ENCODE results near the gene RIMBP2.
"Not testable (repeated sequence)": the region's sequence is repeated elsewhere in the genome, so short reads cannot be mapped to it uniquely, and the experiment has no call there.

The RIMBP2 gene

GRCh38 chr12:130656411-130656810 is 59.7 kb downstream of the RIMBP2 start:
- DNase-seq (ENCODE audit: low read depth), result no peak

- no peak for DNase-seq (ENCODE audit: low read depth)
Observed at GRCh38 chr12:130655881-130656280, 60.2 kb downstream of the RIMBP2 start.

GRCh38 chr12:130655010-130655409 is 61.1 kb downstream of the RIMBP2 start:
- DNase-seq (ENCODE audit: low read depth), result no peak

GRCh38 chr12:130651188-130651959 is 64.7 kb downstream of the RIMBP2 start:
- DNase-seq (ENCODE audit: low read depth), result no peak

- no peak for DNase-seq (ENCODE audit: low read depth)
Observed at GRCh38 chr12:130650131-130650530, 66.0 kb downstream of the RIMBP2 start.

- no peak for DNase-seq (ENCODE audit: low read depth)
Observed at GRCh38 chr12:130649101-130650045, 66.7 kb downstream of the RIMBP2 start.

- no peak for DNase-seq (ENCODE audit: low read depth)
Observed at GRCh38 chr12:130647814-130648213, 68.3 kb downstream of the RIMBP2 start.

GRCh38 chr12:130646716-130647370 is 69.3 kb downstream of the RIMBP2 start:
- no peak for DNase-seq (ENCODE audit: low read depth)

GRCh38 chr12:130646191-130646590 is 69.9 kb downstream of the RIMBP2 start:
- not testable (repeated sequence) for DNase-seq (ENCODE audit: low read depth)

GRCh38 chr12:130645751-130646150 is 70.3 kb downstream of the RIMBP2 start:
- DNase-seq (ENCODE audit: low read depth), result no peak

- no peak for DNase-seq (ENCODE audit: low read depth)
Observed at GRCh38 chr12:130644566-130644965, 71.5 kb downstream of the RIMBP2 start.

GRCh38 chr12:130644146-130644545 is 72.0 kb downstream of the RIMBP2 start:
- no peak for DNase-seq (ENCODE audit: low read depth)

GRCh38 chr12:130642856-130643255 is 73.2 kb downstream of the RIMBP2 start:
- no peak for DNase-seq (ENCODE audit: low read depth)

GRCh38 chr12:130641533-130642184 is 74.4 kb downstream of the RIMBP2 start:
- DNase-seq (ENCODE audit: low read depth), result no peak

GRCh38 chr12:130640901-130641300 is 75.2 kb downstream of the RIMBP2 start:
- no peak for DNase-seq (ENCODE audit: low read depth)

- DNase-seq (ENCODE audit: low read depth), result no peak
Observed at GRCh38 chr12:130640496-130640895, 75.6 kb downstream of the RIMBP2 start.

GRCh38 chr12:130639476-130640424 is 76.3 kb downstream of the RIMBP2 start:
- DNase-seq (ENCODE audit: low read depth), result no peak

- no peak for DNase-seq (ENCODE audit: low read depth)
Observed at GRCh38 chr12:130636370-130636769, 79.7 kb downstream of the RIMBP2 start.

GRCh38 chr12:130634866-130635265 is 81.2 kb downstream of the RIMBP2 start:
- no peak for DNase-seq (ENCODE audit: low read depth)

- DNase-seq (ENCODE audit: low read depth), result no peak
Observed at GRCh38 chr12:130633771-130634170, 82.3 kb downstream of the RIMBP2 start.

GRCh38 chr12:130632642-130633041 is 83.5 kb downstream of the RIMBP2 start:
- DNase-seq (ENCODE audit: low read depth), result no peak
